ENCODE results near the gene GPC1. TPM values are rescaled to one million over a fixed set of nuclear protein-coding genes. Genes with fewer than 3 reads are reported as not detected.

The GPC1 gene
- total RNA-seq, 3 donors from 2014 or later: 12.4 to 29.2 (median 15.4) TPM

DNA sequence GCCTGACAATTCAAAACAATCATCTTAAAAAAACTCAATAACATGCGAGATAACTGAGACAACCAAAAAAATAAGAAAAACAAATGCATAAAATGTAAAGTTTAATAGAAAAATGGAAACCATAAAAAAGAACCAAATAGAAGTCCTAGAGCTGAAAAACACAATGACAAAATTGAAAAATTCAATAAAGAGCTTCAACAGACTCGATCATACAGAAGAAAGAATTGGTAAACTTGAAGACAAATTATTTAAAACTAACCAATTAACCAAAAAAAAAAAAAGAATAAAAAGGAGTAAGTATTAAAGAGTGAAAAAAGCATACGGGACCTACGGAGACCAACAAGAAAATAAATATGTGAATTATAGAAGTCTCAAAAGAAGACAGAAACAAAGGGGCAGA is 37.7 kb downstream of the GPC1 start:
- DNase-seq: no peak
- no peak for TF ChIP-seq CTCF (IDR thresholded peaks at IDR 0.05)
- intact Hi-C loops (cut with DNase I, micrococcal nuclease): no loop called here
- H3K4me3 ChIP-seq: no peak overlapping the region
- no peaks in the 10 kb centered on the region for H3K36me3 ChIP-seq (ENCODE audit: low read depth)
- ATAC-seq: no peak
- no peaks in the 10 kb centered on the region for H3K4me1 ChIP-seq (ENCODE audit: low read depth)
- H3K9me3 ChIP-seq: peaks cover 11% of the 10 kb centered on the region

- no peak for DNase-seq
- no peaks in the 10 kb centered on the region for H3K4me1 ChIP-seq (ENCODE audit: low read depth)
- TF ChIP-seq CTCF (IDR thresholded peaks at IDR 0.05): no peak
- intact Hi-C loops (cut with DNase I, micrococcal nuclease): no loop called here
- no peak for ATAC-seq
- no peaks in the 10 kb centered on the region for H3K36me3 ChIP-seq (ENCODE audit: low read depth)
- H3K4me3 ChIP-seq: no peak overlapping the region
- peaks cover 11% of the 10 kb centered on the region for H3K9me3 ChIP-seq
Measured at GRCh38 chr2:240477916-240478315, 42.5 kb downstream of the GPC1 start.

GRCh38 chr2:240478346-240479110 is 43.1 kb downstream of the GPC1 start:
- DNase-seq: peak in 1 of 3 donors; percentile 10
- TF ChIP-seq CTCF (IDR thresholded peaks at IDR 0.05): no peak

DNA sequence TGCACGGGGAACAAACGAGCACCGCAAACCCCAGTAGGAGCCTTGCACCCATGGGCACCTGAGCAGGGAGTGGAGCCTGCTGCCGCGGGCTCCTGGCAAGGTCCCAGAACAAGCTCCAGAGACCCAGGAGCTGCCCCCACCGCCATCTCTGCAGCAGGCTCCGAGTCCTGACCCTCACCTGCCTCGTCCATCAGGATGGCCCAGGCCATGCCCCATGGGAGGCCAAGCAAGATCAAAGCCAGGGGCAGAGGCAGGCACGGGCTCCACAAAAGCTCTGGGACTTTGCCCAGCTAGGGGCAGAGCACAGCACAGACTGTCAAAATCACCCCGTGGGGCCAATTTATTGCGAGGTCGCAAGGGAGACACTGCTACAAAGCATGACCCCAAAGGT is 43.6 kb downstream of the GPC1 start:
- intact Hi-C loops (cut with DNase I, micrococcal nuclease): no loop called here
- no peaks in the 10 kb centered on the region for H3K36me3 ChIP-seq (ENCODE audit: low read depth)
- no peak overlapping the region for H3K4me3 ChIP-seq
- H3K4me1 ChIP-seq (ENCODE audit: low read depth): no peaks in the 10 kb centered on the region
- no peak for TF ChIP-seq CTCF (IDR thresholded peaks at IDR 0.05)
- H3K9me3 ChIP-seq: no peaks in the 10 kb centered on the region
- no peak for DNase-seq
- no peak for ATAC-seq

More at GRCh38 chr2:240478346-240479110, 43.1 kb downstream of the GPC1 start:
- ATAC-seq: no peak
- no peaks in the 10 kb centered on the region for H3K36me3 ChIP-seq (ENCODE audit: low read depth)
- H3K9me3 ChIP-seq: peaks cover 5% of the 10 kb centered on the region
- intact Hi-C loops (cut with DNase I, micrococcal nuclease): no loop called here
- no peaks in the 10 kb centered on the region for H3K4me1 ChIP-seq (ENCODE audit: low read depth)
- H3K4me3 ChIP-seq: no peak overlapping the region

GRCh38 chr2:240480834-240481623 is 45.6 kb downstream of the GPC1 start:
- DNase-seq: no peak
- H3K36me3 ChIP-seq (ENCODE audit: low read depth): no peaks in the 10 kb centered on the region
- intact Hi-C loops (cut with DNase I, micrococcal nuclease): no loop called here

More at GRCh38 chr2:240480834-240481623, 45.6 kb downstream of the GPC1 start:
- no peak overlapping the region for H3K4me3 ChIP-seq
- no peak for TF ChIP-seq CTCF (IDR thresholded peaks at IDR 0.05)
- no peaks in the 10 kb centered on the region for H3K9me3 ChIP-seq
- no peak for ATAC-seq
- no peaks in the 10 kb centered on the region for H3K4me1 ChIP-seq (ENCODE audit: low read depth)

All from mucosa of descending colon (tissue), 3 donors.